ENCODE data around the gene SLC36A4.

DNA sequence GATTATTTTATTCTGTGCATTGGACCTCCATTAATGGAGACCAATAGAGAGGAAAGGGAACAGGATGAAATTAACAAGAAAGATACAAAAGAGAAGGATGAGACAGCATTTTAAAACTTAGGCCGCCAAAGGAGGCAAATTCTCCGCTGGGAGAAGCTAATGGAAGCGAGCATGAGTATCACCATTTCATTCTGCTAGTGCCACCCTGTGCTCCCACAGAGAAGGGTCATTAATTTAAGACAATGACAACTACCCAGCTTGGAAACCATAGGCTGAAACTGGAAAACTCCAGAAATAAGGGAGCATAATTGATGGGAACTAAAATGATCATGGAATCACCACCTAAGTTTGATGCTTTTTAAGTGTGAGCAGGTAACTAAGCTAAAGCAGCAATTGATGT lies 69.2 kb downstream of the SLC36A4 start:
- TF ChIP-seq, protein P1, sequence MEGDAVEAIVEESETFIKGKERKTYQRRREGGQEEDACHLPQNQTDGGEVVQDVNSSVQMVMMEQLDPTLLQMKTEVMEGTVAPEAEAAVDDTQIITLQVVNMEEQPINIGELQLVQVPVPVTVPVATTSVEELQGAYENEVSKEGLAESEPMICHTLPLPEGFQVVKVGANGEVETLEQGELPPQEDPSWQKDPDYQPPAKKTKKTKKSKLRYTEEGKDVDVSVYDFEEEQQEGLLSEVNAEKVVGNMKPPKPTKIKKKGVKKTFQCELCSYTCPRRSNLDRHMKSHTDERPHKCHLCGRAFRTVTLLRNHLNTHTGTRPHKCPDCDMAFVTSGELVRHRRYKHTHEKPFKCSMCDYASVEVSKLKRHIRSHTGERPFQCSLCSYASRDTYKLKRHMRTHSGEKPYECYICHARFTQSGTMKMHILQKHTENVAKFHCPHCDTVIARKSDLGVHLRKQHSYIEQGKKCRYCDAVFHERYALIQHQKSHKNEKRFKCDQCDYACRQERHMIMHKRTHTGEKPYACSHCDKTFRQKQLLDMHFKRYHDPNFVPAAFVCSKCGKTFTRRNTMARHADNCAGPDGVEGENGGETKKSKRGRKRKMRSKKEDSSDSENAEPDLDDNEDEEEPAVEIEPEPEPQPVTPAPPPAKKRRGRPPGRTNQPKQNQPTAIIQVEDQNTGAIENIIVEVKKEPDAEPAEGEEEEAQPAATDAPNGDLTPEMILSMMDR (optimal IDR thresholded peaks at IDR 0.05 in 1 of 3, IDR thresholded peaks at IDR 0.05 in 1 of 3, conservative IDR thresholded peaks at IDR 0.05 in 1 of 3; ENCODE audit: extremely low read depth in 1 of 3, insufficient read depth in 2 of 3, low read length in 3 of 3): no peak
- no peak for TF ChIP-seq EZH2 (IDR thresholded peaks at IDR 0.05; ENCODE audit: low read length)

Data from keratinocyte (primary cell).